ENCODE data around the gene HLX. TPM values are rescaled to one million over a fixed set of nuclear protein-coding genes. Genes with fewer than 3 reads are reported as not detected.

HLX gene
- total and polyA plus RNA-seq, 9 of the 15 experiments (the other 6 are each of a cell fraction or from before 2014, with no cell fraction given): 0.10 to 3.0 (median 1.6) TPM

DNA sequence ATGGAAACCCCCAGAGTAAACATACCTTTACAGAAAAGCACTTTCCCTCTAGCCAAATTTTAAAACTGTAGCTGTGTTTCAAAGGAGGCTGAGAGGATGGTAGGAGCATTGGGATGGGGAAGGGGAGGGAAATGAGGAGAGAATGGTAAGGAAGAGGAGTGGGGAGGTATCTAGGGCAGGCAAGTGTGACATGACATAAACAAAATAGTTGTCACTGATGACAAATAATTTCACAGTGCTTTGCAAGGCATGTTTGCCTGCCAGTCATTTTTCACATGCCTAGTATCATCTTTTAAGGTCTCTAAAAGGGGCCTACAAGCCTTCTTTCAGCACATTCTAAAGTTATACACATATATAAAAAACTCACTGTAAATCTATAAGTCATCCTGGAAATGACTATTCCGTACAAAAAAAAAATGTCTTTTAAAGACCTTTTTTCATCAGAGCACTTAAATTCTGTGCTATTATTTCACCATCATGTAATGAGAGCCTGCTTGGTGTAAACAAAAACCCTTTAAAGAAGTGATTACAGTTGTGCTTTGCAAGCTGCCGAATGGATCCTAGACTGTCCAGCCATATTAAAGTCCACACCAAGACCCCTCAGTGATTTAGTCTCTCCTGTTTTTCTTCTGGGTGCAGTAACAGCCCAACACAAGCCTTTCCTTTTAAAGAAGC lies 38.4 kb downstream of the HLX start:
- no peak for TF ChIP-seq ZSCAN32 (CRISPR knock-in tag; IDR thresholded peaks at IDR 0.05)
- no peak for TF ChIP-seq BHLHE40 (IDR thresholded peaks at IDR 0.05; ENCODE audit: low read length)
- TF ChIP-seq ILK (tag; IDR thresholded peaks at IDR 0.05; ENCODE audit: borderline replicate concordance, low read depth): no peak
- no peak for TF ChIP-seq FIP1L1 (IDR thresholded peaks at IDR 0.05; ENCODE audit: low read depth, low read length, poor library complexity, severe bottlenecking)
- TF ChIP-seq TAF1 (IDR thresholded peaks at IDR 0.05; ENCODE audit: control insufficient read depth, extremely low read depth, insufficient read depth, low read length, severe bottlenecking): no peak
- no peak for TF ChIP-seq TRIM28 (IDR thresholded peaks at IDR 0.05)
- no peak for TF ChIP-seq ZNF644 (tag; IDR thresholded peaks at IDR 0.05; ENCODE audit: low read depth)
- TF ChIP-seq GABPA (tag; conservative IDR thresholded peaks at IDR 0.05; ENCODE audit: low read depth): no peak
- no peak for TF ChIP-seq ATF7 (IDR thresholded peaks at IDR 0.05)
- no peak for TF ChIP-seq NFRKB (IDR thresholded peaks at IDR 0.05; ENCODE audit: low read depth)
- no peak for TF ChIP-seq SP2 (IDR thresholded peaks at IDR 0.05; ENCODE audit: extremely low read depth, low read depth, low read length, poor library complexity, severe bottlenecking)
- no peak for TF ChIP-seq GABPB1 (CRISPR knock-in tag; IDR thresholded peaks at IDR 0.05)
- TF ChIP-seq, protein P1, sequence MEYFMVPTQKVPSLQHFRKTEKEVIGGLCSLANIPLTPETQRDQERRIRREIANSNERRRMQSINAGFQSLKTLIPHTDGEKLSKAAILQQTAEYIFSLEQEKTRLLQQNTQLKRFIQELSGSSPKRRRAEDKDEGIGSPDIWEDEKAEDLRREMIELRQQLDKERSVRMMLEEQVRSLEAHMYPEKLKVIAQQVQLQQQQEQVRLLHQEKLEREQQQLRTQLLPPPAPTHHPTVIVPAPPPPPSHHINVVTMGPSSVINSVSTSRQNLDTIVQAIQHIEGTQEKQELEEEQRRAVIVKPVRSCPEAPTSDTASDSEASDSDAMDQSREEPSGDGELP (CRISPR knock-in tag; IDR thresholded peaks at IDR 0.05; ENCODE audit: borderline replicate concordance): no peak
- TF ChIP-seq, protein P2, sequence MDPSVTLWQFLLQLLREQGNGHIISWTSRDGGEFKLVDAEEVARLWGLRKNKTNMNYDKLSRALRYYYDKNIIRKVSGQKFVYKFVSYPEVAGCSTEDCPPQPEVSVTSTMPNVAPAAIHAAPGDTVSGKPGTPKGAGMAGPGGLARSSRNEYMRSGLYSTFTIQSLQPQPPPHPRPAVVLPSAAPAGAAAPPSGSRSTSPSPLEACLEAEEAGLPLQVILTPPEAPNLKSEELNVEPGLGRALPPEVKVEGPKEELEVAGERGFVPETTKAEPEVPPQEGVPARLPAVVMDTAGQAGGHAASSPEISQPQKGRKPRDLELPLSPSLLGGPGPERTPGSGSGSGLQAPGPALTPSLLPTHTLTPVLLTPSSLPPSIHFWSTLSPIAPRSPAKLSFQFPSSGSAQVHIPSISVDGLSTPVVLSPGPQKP (CRISPR knock-in tag; IDR thresholded peaks at IDR 0.05): no peak
- TF ChIP-seq ZNF311 (CRISPR knock-in tag; IDR thresholded peaks at IDR 0.05): no peak
- TF ChIP-seq NR2C2 (CRISPR knock-in tag; IDR thresholded peaks at IDR 0.05): no peak
- TF ChIP-seq NR2C2 (tag; IDR thresholded peaks at IDR 0.05): no peak

More for the DNA sequence above, 38.4 kb downstream of the HLX start:
- Histone ChIP-seq H2AFZ (ENCODE audit: low read depth, low read length) (no peak overlapping the region), H3K27ac (ENCODE audit: extremely low read depth, low read depth, low read length) (no peak overlapping the region), H3K9ac (ENCODE audit: insufficient read depth in 1 of 2, low read depth in 2 of 2, low read length in 2 of 2) (no peak overlapping the region), H4K20me1 (replicated peaks; ENCODE audit: control insufficient read depth, insufficient read depth, low read length) (no peaks in the 10 kb centered on the region), H3K4me3 (no peak overlapping the region), H3K36me3 (ENCODE audit: control insufficient read depth, insufficient read depth, low read length) (no peaks in the 10 kb centered on the region), H3K4me2 (ENCODE audit: insufficient read depth, low read length) (no peak overlapping the region), H3K27me3 (ENCODE audit: control insufficient read depth in 2 of 2, insufficient read depth in 2 of 2, low read length in 2 of 2) (no peaks in the 10 kb centered on the region), H3K79me2 (ENCODE audit: control insufficient read depth, insufficient read depth, low read length) (no peaks in the 10 kb centered on the region), H3K9me1 (ENCODE audit: control insufficient read depth, insufficient read depth, low read length) (no peaks in the 10 kb centered on the region), H3K4me1 (replicated peaks in 1 of 2; ENCODE audit: control insufficient read depth in 2 of 2, insufficient read depth in 2 of 2, low read length in 2 of 2) (no peaks in the 10 kb centered on the region), H3K9me3 (replicated peaks; ENCODE audit: control insufficient read depth, insufficient read depth, low read depth, low read length) (no peaks in the 10 kb centered on the region)
- no peak for DNase-seq (ENCODE audit: extremely low read depth in 1 of 4, low spot score in 3 of 4)
- intact Hi-C loops (cut with micrococcal nuclease) (no loop called here), in situ Hi-C loops (cut with MboI) (no loop called here)
- BruUV-seq (replicated peaks): no TSS peak
- ATAC-seq: no peak
- ChIA-PET CTCF (ENCODE audit: low intra/inter-chr PET ratio) (no interaction called here), POLR2A (no interaction called here)
- no peak for FAIRE-seq
- WGBS (ENCODE audit: insufficient coverage, low coverage, missing lambda C conversion rate): 7% methylated on average over 2 of the region's 2 CpGs

All from K562 (cell line).